Parathyroid adenoma (tissue), 2 donors: Measurements from ENCODE around the gene ZNF629.

ENCODE experiments used
- H2AFZ ChIP-seq: fragments of 300-600 bp; sonication (generic); one replicate; pipeline ENCODE4 v1.7.0; 2017; ENCODE audit warnings: antibody characterized with exemption, mild to moderate bottlenecking
- H3K27ac ChIP-seq: fragments of 300-600 bp; sonication (generic); one replicate; pipeline ENCODE4 v1.7.0; 2017
- H3K27me3 ChIP-seq: fragments of 300-600 bp; sonication (generic); one replicate; pipeline ENCODE4 v1.7.0; 2017; ENCODE audit warnings: low read length; ENCODE audit not compliant: control insufficient read depth, insufficient read depth
- H3K36me3 ChIP-seq: fragments of 300-600 bp; sonication (generic); one replicate; pipeline ENCODE4 v1.7.0; 2017; ENCODE audit warnings: low read length; ENCODE audit not compliant: control insufficient read depth, insufficient read depth
- H3K4me1 ChIP-seq: fragments of 300-600 bp; sonication (generic); one replicate; pipeline ENCODE4 v1.7.0; 2017; ENCODE audit warnings: control low read depth
- H3K4me2 ChIP-seq: fragments of 300-600 bp; sonication (generic); one replicate; pipeline ENCODE4 v1.7.0; 2017; ENCODE audit warnings: low read length
- H3K4me3 ChIP-seq: fragments of 300-600 bp; sonication (generic); one replicate; pipeline ENCODE4 v1.7.0; 2017; ENCODE audit warnings: low read depth, low read length
- H3K79me2 ChIP-seq: fragments of 300-600 bp; sonication (generic); one replicate; pipeline ENCODE4 v1.7.0; 2017; ENCODE audit warnings: control low read depth
- H3K9ac ChIP-seq: fragments of 300-600 bp; sonication (generic); one replicate; pipeline ENCODE4 v1.7.0; 2017; ENCODE audit warnings: mild to moderate bottlenecking
- H3K9me3 ChIP-seq: fragments of 300-600 bp; sonication (generic); one replicate; pipeline ENCODE4 v1.7.0; 2017; ENCODE audit warnings: low read length; ENCODE audit not compliant: control insufficient read depth
- TF ChIP-seq, protein P1 (sequence below): fragments of 300-600 bp; sonication (generic); IDR thresholded peaks from one replicate; pipeline ENCODE4 v1.7.0; 2017; ENCODE audit warnings: antibody characterized with exemption, mild to moderate bottlenecking
- donor health status: primary hyperparathyroidism.

Gene ZNF629

GRCh38 chr16:30731411-30731810 is 55.6 kb downstream of the ZNF629 start:
- TF ChIP-seq, protein P1, sequence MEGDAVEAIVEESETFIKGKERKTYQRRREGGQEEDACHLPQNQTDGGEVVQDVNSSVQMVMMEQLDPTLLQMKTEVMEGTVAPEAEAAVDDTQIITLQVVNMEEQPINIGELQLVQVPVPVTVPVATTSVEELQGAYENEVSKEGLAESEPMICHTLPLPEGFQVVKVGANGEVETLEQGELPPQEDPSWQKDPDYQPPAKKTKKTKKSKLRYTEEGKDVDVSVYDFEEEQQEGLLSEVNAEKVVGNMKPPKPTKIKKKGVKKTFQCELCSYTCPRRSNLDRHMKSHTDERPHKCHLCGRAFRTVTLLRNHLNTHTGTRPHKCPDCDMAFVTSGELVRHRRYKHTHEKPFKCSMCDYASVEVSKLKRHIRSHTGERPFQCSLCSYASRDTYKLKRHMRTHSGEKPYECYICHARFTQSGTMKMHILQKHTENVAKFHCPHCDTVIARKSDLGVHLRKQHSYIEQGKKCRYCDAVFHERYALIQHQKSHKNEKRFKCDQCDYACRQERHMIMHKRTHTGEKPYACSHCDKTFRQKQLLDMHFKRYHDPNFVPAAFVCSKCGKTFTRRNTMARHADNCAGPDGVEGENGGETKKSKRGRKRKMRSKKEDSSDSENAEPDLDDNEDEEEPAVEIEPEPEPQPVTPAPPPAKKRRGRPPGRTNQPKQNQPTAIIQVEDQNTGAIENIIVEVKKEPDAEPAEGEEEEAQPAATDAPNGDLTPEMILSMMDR = no peak
- H3K9ac ChIP-seq = no peak overlapping the region
- no peak overlapping the region for H3K27ac ChIP-seq
- H3K4me1 ChIP-seq = no peaks in the 10 kb centered on the region
- no peak overlapping the region for H3K4me3 ChIP-seq
- no peaks in the 10 kb centered on the region for H3K36me3 ChIP-seq
- peaks cover 3% of the 10 kb centered on the region for H3K79me2 ChIP-seq
- H2AFZ ChIP-seq = no peak overlapping the region
- H3K4me2 ChIP-seq = no peak overlapping the region
- no peaks in the 10 kb centered on the region for H3K9me3 ChIP-seq
- H3K27me3 ChIP-seq = no peaks in the 10 kb centered on the region

DNA sequence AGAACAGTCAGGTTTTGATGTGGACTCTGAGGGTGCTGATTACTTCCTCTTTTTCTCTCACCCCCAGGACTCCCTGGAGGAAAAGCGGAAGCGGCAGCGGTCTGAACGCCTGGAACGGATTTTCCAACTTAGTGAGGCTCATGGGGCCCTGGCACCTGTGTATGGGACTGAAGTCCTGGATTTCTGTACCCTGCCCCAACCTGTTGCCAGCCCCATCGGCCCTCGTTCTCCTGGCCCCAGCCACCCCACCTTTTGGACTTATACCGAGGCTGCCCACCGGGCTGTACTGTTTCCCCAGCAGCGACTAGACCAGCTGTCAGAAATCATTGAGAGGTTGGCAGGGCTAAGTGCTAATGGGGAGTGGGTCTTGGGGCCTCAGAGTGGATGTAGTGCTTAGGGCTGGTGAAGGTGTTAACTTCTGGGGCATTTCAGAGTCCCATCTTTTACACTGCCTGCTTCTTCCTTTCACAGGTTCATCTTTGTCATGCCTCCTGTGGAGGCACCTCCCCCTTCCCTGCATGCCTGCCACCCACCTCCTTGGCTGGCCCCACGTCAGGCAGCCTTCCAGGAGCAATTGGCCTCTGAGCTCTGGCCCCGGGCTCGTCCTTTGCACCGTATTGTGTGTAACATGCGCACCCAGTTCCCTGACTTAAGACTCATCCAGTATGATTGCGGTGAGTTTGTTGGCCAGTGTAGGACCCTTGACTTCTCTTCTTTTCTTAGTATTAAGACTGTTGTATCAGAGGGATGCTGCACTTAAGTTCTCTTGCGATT is 57.9 kb downstream of the ZNF629 start:
- H3K79me2 ChIP-seq = peaks cover 3% of the 10 kb centered on the region
- TF ChIP-seq, protein P1 = no peak
- H3K9me3 ChIP-seq = no peaks in the 10 kb centered on the region
- H3K4me1 ChIP-seq = no peaks in the 10 kb centered on the region
- no peaks in the 10 kb centered on the region for H3K27me3 ChIP-seq
- no peak overlapping the region for H3K9ac ChIP-seq
- no peak overlapping the region for H3K27ac ChIP-seq
- H3K4me3 ChIP-seq = no peak overlapping the region
- H2AFZ ChIP-seq = no peak overlapping the region
- no peak overlapping the region for H3K4me2 ChIP-seq
- H3K36me3 ChIP-seq = no peaks in the 10 kb centered on the region
